Subcutaneous abdominal adipose tissue (tissue), 5 donors: Measurements from ENCODE around the gene TPK1.
"Not testable (repeated sequence)": the region's sequence is repeated elsewhere in the genome, so short reads cannot be mapped to it uniquely, and the experiment has no call there.

Source experiments
- H3K27ac ChIP-seq: one replicate; pipeline ENCODE4 v1.7.0; 2013; ENCODE audit warnings: low read depth, mild to moderate bottlenecking, inconsistent platforms, low read length, moderate library complexity
- H3K27me3 ChIP-seq, 5 donors: one replicate each; pipeline ENCODE4 v1.7.0; 2013; ENCODE audit warnings: low read length in 5 of 5, inconsistent platforms in 1 of 5; ENCODE audit not compliant: control insufficient read depth in 5 of 5, insufficient read depth in 4 of 5
- H3K36me3 ChIP-seq, 5 donors: one replicate each; pipeline ENCODE4 v1.7.0; 2013; ENCODE audit warnings: low read length in 5 of 5; ENCODE audit not compliant: control insufficient read depth in 5 of 5, insufficient read depth in 5 of 5
- H3K4me1 ChIP-seq, 5 donors: one replicate each; pipeline ENCODE4 v1.7.0; 2013; ENCODE audit warnings: low read length in 5 of 5, mild to moderate bottlenecking in 3 of 5, moderate library complexity in 1 of 5; ENCODE audit not compliant: control insufficient read depth in 5 of 5, insufficient read depth in 5 of 5
- H3K4me3 ChIP-seq, 5 donors: one replicate each; pipeline ENCODE4 v1.7.0; 2013; ENCODE audit warnings: low read length in 5 of 5, low read depth in 1 of 5
- H3K9ac ChIP-seq, 5 donors: one replicate each; pipeline ENCODE4 v1.7.0; 2013; ENCODE audit warnings: low read length in 5 of 5, mild to moderate bottlenecking in 4 of 5, moderate library complexity in 3 of 5
- H3K9me3 ChIP-seq, 5 donors: one replicate each; pipeline ENCODE4 v1.7.0; 2013; ENCODE audit warnings: low read length in 5 of 5; ENCODE audit not compliant: control insufficient read depth in 5 of 5
- donor health status: healthy.
- donor health status: healthy.
- donor health status: healthy.
- donor health status: healthy.
- donor health status: healthy.

The TPK1 gene

DNA sequence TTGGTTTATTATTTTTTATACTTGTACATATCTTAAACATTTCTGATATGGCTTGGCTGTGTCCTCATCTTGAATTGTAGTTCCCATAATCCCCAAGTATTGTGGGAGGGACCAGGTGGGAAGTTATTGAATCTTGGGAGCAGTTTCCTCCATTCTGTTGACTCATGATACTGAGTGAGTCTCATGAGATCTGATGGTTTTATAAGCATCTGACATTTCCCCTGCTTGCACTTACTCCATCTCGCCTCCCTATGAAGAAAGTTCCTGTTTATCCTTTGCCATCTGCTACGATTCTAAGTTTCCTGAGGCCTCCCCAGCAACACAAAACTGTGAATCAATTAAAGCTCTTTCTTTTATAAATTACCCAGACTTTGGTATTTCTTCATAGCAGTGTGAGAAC, 207.7 kb downstream of the TPK1 start:
- no peak overlapping the region for H3K9ac ChIP-seq
- H3K9me3 ChIP-seq = no peaks in the 10 kb centered on the region
- no peak overlapping the region for H3K27ac ChIP-seq
- no peaks in the 10 kb centered on the region for H3K4me1 ChIP-seq
- no peak overlapping the region for H3K4me3 ChIP-seq
- H3K27me3 ChIP-seq = no peaks in the 10 kb centered on the region
- no peaks in the 10 kb centered on the region for H3K36me3 ChIP-seq

DNA sequence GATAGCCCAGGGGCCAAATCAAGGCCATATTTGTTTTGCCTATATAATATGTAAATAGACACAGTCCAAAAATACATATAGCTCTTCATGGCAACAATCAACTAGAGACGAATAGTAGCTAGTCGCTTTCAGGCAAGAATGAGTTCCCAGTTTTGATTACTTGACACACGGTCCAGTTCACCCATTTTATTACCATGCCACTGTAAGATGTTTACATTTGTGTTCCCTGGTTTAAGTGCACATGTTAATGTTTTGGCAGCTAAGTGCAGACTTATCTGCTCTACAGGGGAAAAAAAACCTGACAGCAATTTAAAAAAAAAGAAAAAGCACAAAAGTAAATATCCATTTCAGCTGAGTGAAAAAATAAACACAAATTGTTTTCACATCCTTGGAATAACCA, 213.1 kb downstream of the TPK1 start:
- Histone ChIP-seq H3K27me3 (no peaks in the 10 kb centered on the region), H3K4me3 (no peak overlapping the region), H3K36me3 (peaks cover 0 to 6% (median 0%) of the 10 kb centered on the region in 5 donors), H3K4me1 (no peaks in the 10 kb centered on the region), H3K9me3 (no peaks in the 10 kb centered on the region), H3K27ac (no peak overlapping the region), H3K9ac (no peak overlapping the region)

DNA sequence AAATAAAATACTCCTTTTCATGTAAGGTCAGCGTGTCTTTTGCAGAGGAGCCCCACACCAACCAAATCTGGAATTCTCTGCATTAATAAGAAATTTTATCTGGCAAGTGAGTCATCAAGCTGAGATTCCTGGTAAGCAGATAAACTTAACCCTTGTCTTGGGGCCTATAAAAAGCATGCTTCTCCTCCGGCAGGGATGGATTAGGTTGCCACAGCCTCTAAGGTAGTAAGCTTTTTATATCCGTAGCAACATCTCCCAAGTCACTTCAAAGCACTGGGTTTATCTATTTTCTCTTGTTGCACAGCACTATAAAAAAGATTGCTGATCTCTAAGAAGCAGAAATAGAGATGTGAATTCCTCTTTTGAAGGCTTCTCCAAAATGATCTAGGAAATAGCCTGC, 229.6 kb downstream of the TPK1 start:
- no peak overlapping the region for H3K27ac ChIP-seq
- no peaks in the 10 kb centered on the region for H3K27me3 ChIP-seq
- H3K36me3 ChIP-seq = no peaks in the 10 kb centered on the region
- H3K4me3 ChIP-seq = no peak overlapping the region
- H3K9ac ChIP-seq = no peak overlapping the region
- H3K4me1 ChIP-seq = no peaks in the 10 kb centered on the region
- no peaks in the 10 kb centered on the region for H3K9me3 ChIP-seq

DNA sequence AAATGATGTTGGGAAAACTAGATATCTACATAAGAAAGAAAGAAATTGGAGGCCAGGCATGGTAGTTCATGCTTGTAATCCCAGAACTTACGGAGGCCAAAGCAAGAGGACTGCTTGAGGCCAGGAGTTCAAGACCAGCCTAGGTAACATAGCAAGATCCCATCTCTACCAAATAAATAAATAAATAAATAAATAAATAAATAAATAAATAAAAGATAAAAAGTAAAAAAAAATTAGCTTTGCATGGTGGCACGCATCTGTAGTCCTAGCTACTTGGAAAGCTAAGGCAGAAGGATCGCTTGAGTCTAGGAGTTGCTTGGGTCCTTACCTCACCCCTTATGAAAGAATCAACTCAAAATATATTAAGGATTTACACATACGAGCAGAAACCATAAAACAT, 238.9 kb downstream of the TPK1 start:
- Histone ChIP-seq H3K27ac (no peak overlapping the region), H3K4me1 (no peaks in the 10 kb centered on the region), H3K27me3 (no peaks in the 10 kb centered on the region), H3K9ac (no peak overlapping the region), H3K4me3 (no peak overlapping the region), H3K9me3 (peaks cover 0 to 20% (median 8%) of the 10 kb centered on the region in 5 donors), H3K36me3 (no peaks in the 10 kb centered on the region)

DNA sequence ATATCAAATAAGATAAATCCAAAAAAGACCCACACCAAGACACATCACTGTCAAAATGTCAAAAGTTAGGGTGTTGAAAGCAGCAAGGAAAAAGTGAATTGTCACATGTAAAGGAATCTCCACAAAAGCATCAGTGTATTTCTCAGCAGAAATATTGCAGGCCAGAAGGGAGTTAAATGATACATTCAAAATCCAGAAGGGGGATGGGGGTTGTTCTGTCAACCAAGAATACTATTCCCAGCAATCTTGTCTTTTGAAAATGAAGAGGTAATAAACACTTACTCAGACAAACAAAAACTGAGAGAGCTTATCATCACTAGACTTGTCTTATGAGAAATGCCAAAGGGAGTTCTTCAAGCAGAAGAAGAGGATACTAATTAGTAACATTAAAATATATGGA, 241.3 kb downstream of the TPK1 start:
- H3K27me3 ChIP-seq = no peaks in the 10 kb centered on the region

DNA sequence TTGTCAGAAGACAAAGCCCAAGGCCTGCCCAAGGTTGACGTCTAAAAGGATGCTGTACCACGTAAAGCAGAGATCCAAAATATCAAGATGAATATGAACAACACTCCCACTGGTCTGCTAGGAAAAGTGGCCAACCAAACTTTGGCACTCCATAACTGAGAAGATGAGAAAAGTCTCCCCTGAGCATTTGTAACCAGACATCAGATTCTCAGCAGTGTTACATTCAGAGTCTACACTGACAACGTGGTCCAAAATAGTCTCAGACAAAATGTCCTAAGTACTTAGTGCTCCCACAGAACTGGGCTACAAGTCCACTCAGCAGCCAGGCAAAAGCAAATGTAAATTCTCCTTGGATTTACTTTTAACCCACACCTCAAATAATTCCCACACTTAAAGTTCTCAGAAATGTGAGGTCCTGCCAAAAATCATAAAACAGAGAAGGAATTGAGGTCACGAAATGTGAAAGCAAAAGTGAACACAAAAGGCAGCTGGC, 247.2 kb downstream of the TPK1 start:
- no peak overlapping the region for H3K27ac ChIP-seq
- no peak overlapping the region for H3K9ac ChIP-seq
- H3K27me3 ChIP-seq = no peaks in the 10 kb centered on the region
- H3K4me3 ChIP-seq = no peak overlapping the region
- H3K4me1 ChIP-seq = peaks cover 0 to 11% (median 0%) of the 10 kb centered on the region in 5 donors
- H3K36me3 ChIP-seq = no peaks in the 10 kb centered on the region
- H3K9me3 ChIP-seq = peaks cover 0 to 4% (median 0%) of the 10 kb centered on the region in 5 donors

More for the DNA sequence above, 241.3 kb downstream of the TPK1 start:
- Histone ChIP-seq H3K4me3 (peak overlapping the region in 1 of 5 donors; percentile 37), H3K9me3 (peaks cover 0 to 20% (median 8%) of the 10 kb centered on the region in 5 donors), H3K27ac (no peak overlapping the region), H3K36me3 (no peaks in the 10 kb centered on the region), H3K4me1 (no peaks in the 10 kb centered on the region), H3K9ac (no peak overlapping the region)

DNA sequence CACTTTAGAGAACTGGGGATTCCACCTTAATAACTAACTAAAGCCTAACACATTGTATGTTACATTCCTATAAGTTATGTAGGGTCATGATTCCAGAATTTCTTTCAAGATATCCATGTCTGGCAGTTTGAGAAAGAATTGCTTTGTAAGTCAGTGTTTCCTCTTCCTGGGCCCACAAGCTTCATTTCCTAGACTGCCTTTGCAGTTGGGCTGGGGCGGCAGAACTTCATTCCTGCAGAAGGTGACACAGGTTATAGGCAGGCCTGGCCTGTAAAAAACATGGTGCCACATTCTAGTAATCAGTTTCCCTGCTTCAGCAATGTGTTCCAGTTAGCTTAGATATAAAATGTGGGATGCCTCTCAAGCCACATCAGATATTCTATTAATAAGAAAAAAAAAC, 248.2 kb downstream of the TPK1 start:
- peaks cover 0 to 11% (median 0%) of the 10 kb centered on the region in 5 donors for H3K4me1 ChIP-seq
- no peaks in the 10 kb centered on the region for H3K9me3 ChIP-seq
- H3K36me3 ChIP-seq = no peaks in the 10 kb centered on the region
- no peaks in the 10 kb centered on the region for H3K27me3 ChIP-seq
- H3K27ac ChIP-seq = no peak overlapping the region
- no peak overlapping the region for H3K4me3 ChIP-seq
- H3K9ac ChIP-seq = no peak overlapping the region

DNA sequence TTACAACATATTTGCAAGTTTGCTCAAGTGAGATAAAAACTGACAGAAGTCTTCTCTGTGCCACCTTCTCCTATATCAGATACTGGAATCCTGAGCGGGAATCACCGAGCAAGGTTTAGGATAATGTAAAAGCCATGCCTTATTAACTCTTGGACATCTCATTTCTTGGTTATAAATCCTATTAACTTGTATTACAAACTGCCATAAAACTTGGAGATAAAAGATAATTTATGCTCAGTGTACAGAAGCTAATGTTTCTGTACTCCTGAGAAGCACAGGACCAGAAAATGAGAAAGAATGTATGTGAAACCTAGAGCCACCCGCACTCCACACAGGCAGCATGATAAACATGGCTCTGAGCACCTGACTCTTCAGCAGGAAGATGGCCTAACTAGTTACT, 251.1 kb downstream of the TPK1 start:
- no peaks in the 10 kb centered on the region for H3K9me3 ChIP-seq
- no peak overlapping the region for H3K9ac ChIP-seq
- peaks cover 0 to 11% (median 0%) of the 10 kb centered on the region in 5 donors for H3K4me1 ChIP-seq
- H3K27ac ChIP-seq = no peak overlapping the region
- no peak overlapping the region for H3K4me3 ChIP-seq
- no peaks in the 10 kb centered on the region for H3K36me3 ChIP-seq
- H3K27me3 ChIP-seq = no peaks in the 10 kb centered on the region

DNA sequence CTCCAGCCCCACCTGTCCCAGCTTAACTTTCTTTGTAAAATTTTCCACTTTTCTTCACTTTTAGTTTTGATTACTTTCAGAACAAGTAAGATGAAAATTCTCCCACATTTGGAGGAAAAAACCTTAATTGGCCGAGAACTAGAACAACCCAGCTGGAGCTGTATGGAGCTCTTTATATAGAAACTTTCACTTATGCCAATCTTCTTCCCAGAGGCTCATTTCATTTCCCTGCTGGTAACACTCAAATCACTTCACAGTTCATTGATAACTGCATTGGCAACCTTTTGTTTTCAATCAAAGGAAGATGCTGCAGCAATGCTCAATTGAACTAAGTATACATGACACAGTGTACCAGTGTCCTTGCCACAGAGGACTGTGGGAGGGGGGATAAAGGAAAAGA, 256.2 kb downstream of the TPK1 start:
- H3K9ac ChIP-seq = no peak overlapping the region
- H3K36me3 ChIP-seq = no peaks in the 10 kb centered on the region
- H3K4me3 ChIP-seq = no peak overlapping the region
- H3K9me3 ChIP-seq = no peaks in the 10 kb centered on the region
- no peaks in the 10 kb centered on the region for H3K27me3 ChIP-seq
- H3K4me1 ChIP-seq = no peaks in the 10 kb centered on the region
- H3K27ac ChIP-seq = no peak overlapping the region

DNA sequence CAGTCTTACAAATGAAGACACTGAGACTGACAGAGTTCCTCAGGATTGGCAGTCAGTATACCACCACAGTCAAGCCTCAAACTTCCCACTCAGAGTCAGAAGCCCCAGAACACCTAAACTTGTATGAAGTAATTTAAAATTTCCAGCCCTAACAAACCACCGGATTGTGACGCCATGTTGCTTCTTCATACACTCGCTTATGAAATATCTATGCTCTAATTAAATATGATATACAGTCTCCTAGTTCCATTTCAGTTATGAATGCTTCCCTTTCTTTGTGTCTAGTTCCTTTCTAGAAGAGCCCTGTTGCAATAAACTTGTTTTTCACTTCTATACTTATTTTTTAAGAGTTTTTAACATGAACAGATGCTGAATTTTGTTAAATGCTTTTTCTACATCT, 260.4 kb downstream of the TPK1 start:
- no peaks in the 10 kb centered on the region for H3K36me3 ChIP-seq
- no peak overlapping the region for H3K4me3 ChIP-seq

DNA sequence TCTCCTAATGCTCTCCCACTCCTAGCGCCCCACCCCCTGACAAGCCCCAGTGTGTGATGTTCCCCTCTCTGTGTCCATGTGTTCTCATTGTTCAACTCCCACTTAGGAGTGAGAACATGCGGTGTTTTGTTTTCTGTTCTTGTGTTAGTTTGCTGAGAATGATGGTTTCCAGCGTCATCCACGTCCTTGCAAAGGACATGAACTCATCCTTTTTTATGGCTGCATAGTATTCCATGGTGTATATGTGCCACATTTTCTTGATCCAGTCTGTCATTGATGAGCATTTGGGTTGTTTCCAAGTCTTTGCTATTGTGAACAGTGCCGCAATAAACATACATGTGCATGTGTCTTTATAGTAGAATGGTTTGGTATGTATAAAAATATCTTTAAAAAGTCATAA, 261.1 kb downstream of the TPK1 start:
- H3K9ac ChIP-seq, H3K27ac ChIP-seq, H3K4me1 ChIP-seq, H3K36me3 ChIP-seq, H3K27me3 ChIP-seq, H3K9me3 ChIP-seq, H3K4me3 ChIP-seq: not testable (repeated sequence)

More for the DNA sequence above, 260.4 kb downstream of the TPK1 start:
- H3K4me1 ChIP-seq = no peaks in the 10 kb centered on the region
- H3K9me3 ChIP-seq = no peaks in the 10 kb centered on the region
- H3K27me3 ChIP-seq = no peaks in the 10 kb centered on the region
- no peak overlapping the region for H3K27ac ChIP-seq
- no peak overlapping the region for H3K9ac ChIP-seq
